Measurements from ENCODE around the gene GPN2.

DNA sequence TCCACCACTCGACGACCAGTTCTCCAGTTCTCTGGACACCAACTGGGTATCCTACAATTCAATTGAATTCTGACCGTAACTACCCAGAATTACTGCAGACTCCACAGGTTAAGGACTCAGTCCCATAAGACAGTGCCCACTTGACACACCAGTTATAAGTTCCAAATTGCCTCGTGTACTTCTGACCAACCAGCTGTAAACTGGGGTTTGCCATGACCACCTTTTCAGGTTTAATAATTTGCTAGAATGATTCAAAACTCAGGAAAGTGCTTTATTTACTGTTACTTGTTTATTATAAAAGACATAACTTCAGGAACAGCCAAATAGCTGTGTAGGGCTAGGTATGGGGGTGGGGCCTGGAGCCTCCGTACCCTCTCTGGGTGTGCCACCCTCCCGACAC, 46.7 kb upstream of the GPN2 start:
- TF ChIP-seq, protein P1, sequence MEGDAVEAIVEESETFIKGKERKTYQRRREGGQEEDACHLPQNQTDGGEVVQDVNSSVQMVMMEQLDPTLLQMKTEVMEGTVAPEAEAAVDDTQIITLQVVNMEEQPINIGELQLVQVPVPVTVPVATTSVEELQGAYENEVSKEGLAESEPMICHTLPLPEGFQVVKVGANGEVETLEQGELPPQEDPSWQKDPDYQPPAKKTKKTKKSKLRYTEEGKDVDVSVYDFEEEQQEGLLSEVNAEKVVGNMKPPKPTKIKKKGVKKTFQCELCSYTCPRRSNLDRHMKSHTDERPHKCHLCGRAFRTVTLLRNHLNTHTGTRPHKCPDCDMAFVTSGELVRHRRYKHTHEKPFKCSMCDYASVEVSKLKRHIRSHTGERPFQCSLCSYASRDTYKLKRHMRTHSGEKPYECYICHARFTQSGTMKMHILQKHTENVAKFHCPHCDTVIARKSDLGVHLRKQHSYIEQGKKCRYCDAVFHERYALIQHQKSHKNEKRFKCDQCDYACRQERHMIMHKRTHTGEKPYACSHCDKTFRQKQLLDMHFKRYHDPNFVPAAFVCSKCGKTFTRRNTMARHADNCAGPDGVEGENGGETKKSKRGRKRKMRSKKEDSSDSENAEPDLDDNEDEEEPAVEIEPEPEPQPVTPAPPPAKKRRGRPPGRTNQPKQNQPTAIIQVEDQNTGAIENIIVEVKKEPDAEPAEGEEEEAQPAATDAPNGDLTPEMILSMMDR (IDR thresholded peaks at IDR 0.05): no peak
- TF ChIP-seq POLR2AphosphoS5 (IDR thresholded peaks at IDR 0.05): no peak
- no peak for TF ChIP-seq POLR2A (IDR thresholded peaks at IDR 0.05)
